Measurements from ENCODE around the gene KDM2B.

DNA sequence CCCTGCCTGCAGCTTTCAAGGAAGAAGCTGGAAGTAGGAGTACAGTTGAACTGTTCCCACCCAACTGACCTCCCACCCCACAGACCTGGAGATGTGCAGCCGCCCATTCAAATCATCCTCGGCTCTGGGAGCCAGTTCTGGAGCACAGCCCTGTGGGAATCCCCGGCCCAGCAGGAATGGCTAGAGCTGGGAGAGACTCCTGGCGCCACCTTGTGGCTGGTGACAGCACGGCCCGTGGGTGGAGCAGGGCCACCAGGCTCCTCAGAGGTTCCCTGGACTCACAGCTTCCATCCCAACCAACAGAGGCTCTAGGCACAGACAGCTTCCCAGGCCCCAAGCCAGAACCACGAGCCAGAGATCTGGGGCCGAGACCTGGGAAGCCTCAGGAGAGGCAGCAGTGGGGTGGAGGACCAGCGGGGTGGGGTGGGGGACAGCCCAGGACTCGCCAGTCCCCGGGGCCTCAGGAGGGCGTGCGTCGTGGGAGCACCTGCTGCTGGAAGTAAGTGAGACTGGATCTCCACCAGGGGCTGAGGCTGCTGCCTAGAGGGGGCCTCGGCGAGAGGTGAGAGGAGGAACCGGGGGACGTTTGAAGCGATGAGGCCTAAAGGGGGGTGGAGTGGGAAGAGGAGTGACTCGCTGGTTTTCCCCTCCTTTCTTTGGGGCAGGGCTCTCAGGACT lies 137.5 kb downstream of the KDM2B start:
- TF ChIP-seq SP1 (IDR thresholded peaks at IDR 0.05; ENCODE audit: low read depth, low read length) (no peak), SUPT20H (IDR thresholded peaks at IDR 0.05; ENCODE audit: borderline replicate concordance, control insufficient read depth, low read depth, low read length) (no peak), RFX5 (IDR thresholded peaks at IDR 0.05; ENCODE audit: low read depth, low read length) (no peak), KLF5 (IDR thresholded peaks at IDR 0.05; ENCODE audit: partially characterized antibody) (no peak), POLR2AphosphoS5 (IDR thresholded peaks at IDR 0.05; ENCODE audit: low read length) (0 out of 2 replicates have a peak, but pooled peaks have one; percentile 19), CREM (IDR thresholded peaks at IDR 0.05; ENCODE audit: low read depth) (no peak), ETV6 (conservative IDR thresholded peaks at IDR 0.05 in 1 of 2, IDR thresholded peaks at IDR 0.05 in 1 of 2; ENCODE audit: borderline replicate concordance in 1 of 2, low read depth in 1 of 2) (no peak), POLR2A (IDR thresholded peaks at IDR 0.05; ENCODE audit: low read depth, low read length) (no peak)
- TF ChIP-seq, protein P1, sequence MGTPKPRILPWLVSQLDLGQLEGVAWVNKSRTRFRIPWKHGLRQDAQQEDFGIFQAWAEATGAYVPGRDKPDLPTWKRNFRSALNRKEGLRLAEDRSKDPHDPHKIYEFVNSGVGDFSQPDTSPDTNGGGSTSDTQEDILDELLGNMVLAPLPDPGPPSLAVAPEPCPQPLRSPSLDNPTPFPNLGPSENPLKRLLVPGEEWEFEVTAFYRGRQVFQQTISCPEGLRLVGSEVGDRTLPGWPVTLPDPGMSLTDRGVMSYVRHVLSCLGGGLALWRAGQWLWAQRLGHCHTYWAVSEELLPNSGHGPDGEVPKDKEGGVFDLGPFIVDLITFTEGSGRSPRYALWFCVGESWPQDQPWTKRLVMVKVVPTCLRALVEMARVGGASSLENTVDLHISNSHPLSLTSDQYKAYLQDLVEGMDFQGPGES (IDR thresholded peaks at IDR 0.05) = no peak
- TF ChIP-seq, protein P2, sequence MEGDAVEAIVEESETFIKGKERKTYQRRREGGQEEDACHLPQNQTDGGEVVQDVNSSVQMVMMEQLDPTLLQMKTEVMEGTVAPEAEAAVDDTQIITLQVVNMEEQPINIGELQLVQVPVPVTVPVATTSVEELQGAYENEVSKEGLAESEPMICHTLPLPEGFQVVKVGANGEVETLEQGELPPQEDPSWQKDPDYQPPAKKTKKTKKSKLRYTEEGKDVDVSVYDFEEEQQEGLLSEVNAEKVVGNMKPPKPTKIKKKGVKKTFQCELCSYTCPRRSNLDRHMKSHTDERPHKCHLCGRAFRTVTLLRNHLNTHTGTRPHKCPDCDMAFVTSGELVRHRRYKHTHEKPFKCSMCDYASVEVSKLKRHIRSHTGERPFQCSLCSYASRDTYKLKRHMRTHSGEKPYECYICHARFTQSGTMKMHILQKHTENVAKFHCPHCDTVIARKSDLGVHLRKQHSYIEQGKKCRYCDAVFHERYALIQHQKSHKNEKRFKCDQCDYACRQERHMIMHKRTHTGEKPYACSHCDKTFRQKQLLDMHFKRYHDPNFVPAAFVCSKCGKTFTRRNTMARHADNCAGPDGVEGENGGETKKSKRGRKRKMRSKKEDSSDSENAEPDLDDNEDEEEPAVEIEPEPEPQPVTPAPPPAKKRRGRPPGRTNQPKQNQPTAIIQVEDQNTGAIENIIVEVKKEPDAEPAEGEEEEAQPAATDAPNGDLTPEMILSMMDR (IDR thresholded peaks at IDR 0.05 in 2 of 3, conservative IDR thresholded peaks at IDR 0.05 in 1 of 3; ENCODE audit: control insufficient read depth in 2 of 3, extremely low read depth in 1 of 3, insufficient read depth in 1 of 3, low read depth in 3 of 3, low read length in 3 of 3) = peak; percentile 76 to 92 (median 84)

Data from GM12878 (cell line).